WTC11 (cell line): ENCODE data around the gene OR13F1. TPM values are rescaled to one million over a fixed set of nuclear protein-coding genes. Genes with fewer than 3 reads are reported as not detected.

ENCODE experiments used
- ATAC-seq: fragments of 200-7000 bp; cut with Tn5 transposase; 2 replicates; pipeline ENCODE4 v1.10.0; 2021; ENCODE audit warnings: mild to moderate bottlenecking, moderate library complexity
- CTCF ChIA-PET: fragments of 300-600 bp; sonication (Branson Sonifier 250); formaldehyde crosslinking; loops from one replicate; lab custom pipeline; 2021; ENCODE audit warnings: antibody characterized with exemption; lab: Charles Lee
- POLR2A ChIA-PET: fragments of 350-600 bp; sonication (Branson Sonifier 250); formaldehyde crosslinking; loops from one replicate; lab custom pipeline; 2021; ENCODE audit warnings: antibody characterized with exemption; lab: Charles Lee
- DNase-seq: peaks from one replicate; pipeline ENCODE4 v3.0.0; 2021; ENCODE audit warnings: low spot score
- H3K27ac Mint-ChIP-seq: 2 replicates; pipeline ENCODE4 v1.8.0; 2021; ENCODE audit warnings: mixed read lengths
- H3K27me3 Mint-ChIP-seq: 2 replicates; pipeline ENCODE4 v1.8.0; 2021; ENCODE audit warnings: low read depth, mild to moderate bottlenecking, moderate library complexity, mixed read lengths
- H3K36me3 Mint-ChIP-seq: 2 replicates; pipeline ENCODE4 v1.8.0; 2021; ENCODE audit warnings: mixed read lengths
- H3K4me1 Mint-ChIP-seq: 2 replicates; pipeline ENCODE4 v1.8.0; 2022; ENCODE audit warnings: mixed read lengths
- H3K4me3 Mint-ChIP-seq: 2 replicates; pipeline ENCODE4 v1.8.0; 2021; ENCODE audit warnings: mild to moderate bottlenecking, moderate library complexity, mixed read lengths
- H3K9me3 Mint-ChIP-seq: 2 replicates; pipeline ENCODE4 v1.8.0; 2021; ENCODE audit warnings: mixed read lengths
- AR ChIP-seq: fragments of 250-450 bp; sonication (Bioruptor Pico); IDR thresholded peaks from 2 replicates; pipeline ENCODE4 v1.9.0; 2021; ENCODE audit warnings: mild to moderate bottlenecking
- CREM ChIP-seq: sonication (generic); formaldehyde crosslinking; IDR thresholded peaks from 2 replicates; pipeline ENCODE4 v1.8.1; 2022; ENCODE audit warnings: mild to moderate bottlenecking, missing genetic modification reagents, moderate library complexity
- ELF4 ChIP-seq: sonication (generic); formaldehyde crosslinking; IDR thresholded peaks from 2 replicates; pipeline ENCODE4 v1.8.1; 2022; ENCODE audit warnings: low read depth, mild to moderate bottlenecking, moderate library complexity, missing genetic modification reagents
- EMX1 ChIP-seq: fragments of 250-450 bp; sonication (Bioruptor Pico); IDR thresholded peaks from 2 replicates; pipeline ENCODE4 v1.8.0; 2021; ENCODE audit warnings: mild to moderate bottlenecking
- IRF2 ChIP-seq: sonication (generic); formaldehyde crosslinking; IDR thresholded peaks from 2 replicates; pipeline ENCODE4 v1.8.0; 2022; ENCODE audit warnings: low read depth, missing genetic modification reagents, borderline replicate concordance
- JAZF1 ChIP-seq: fragments of 250-450 bp; sonication (Bioruptor Pico); IDR thresholded peaks from 2 replicates; pipeline ENCODE4 v1.9.0; 2021; ENCODE audit warnings: moderate library complexity, mild to moderate bottlenecking, inconsistent platforms
- NR2C2 ChIP-seq: sonication (generic); formaldehyde crosslinking; IDR thresholded peaks from 2 replicates; pipeline ENCODE4 v1.8.0; 2022; ENCODE audit warnings: mild to moderate bottlenecking, missing genetic modification reagents
- NR3C1 ChIP-seq: sonication (generic); formaldehyde crosslinking; conservative IDR thresholded peaks from 2 replicates; pipeline ENCODE4 v1.8.1; 2023; ENCODE audit warnings: low read depth, mild to moderate bottlenecking, missing genetic modification reagents
- PRRX2 ChIP-seq: fragments of 250-450 bp; sonication (Bioruptor Pico); IDR thresholded peaks from 2 replicates; pipeline ENCODE4 v1.8.0; 2021; ENCODE audit warnings: mild to moderate bottlenecking
- SMAD4 ChIP-seq: sonication (generic); formaldehyde crosslinking; IDR thresholded peaks from 2 replicates; pipeline ENCODE4 v1.8.0; 2022; ENCODE audit warnings: mild to moderate bottlenecking, missing genetic modification reagents
- SP1 ChIP-seq: sonication (generic); formaldehyde crosslinking; conservative IDR thresholded peaks from 2 replicates; pipeline ENCODE4 v1.8.1; 2022; ENCODE audit warnings: missing genetic modification reagents
- TCF7 ChIP-seq: sonication (generic); formaldehyde crosslinking; IDR thresholded peaks from 2 replicates; pipeline ENCODE4 v1.8.0; 2022; ENCODE audit warnings: mild to moderate bottlenecking, low read depth, missing genetic modification reagents, moderate library complexity
- TEAD1 ChIP-seq: sonication (generic); formaldehyde crosslinking; IDR thresholded peaks from 2 replicates; pipeline ENCODE4 v1.8.0; 2022; ENCODE audit warnings: mild to moderate bottlenecking, missing genetic modification reagents
- TEAD4 ChIP-seq: sonication (generic); formaldehyde crosslinking; IDR thresholded peaks from 2 replicates; pipeline ENCODE4 v1.8.0; 2022; ENCODE audit warnings: mild to moderate bottlenecking, missing genetic modification reagents
- TP53 ChIP-seq: sonication (generic); formaldehyde crosslinking; IDR thresholded peaks from 2 replicates; pipeline ENCODE4 v1.8.1; 2023; ENCODE audit warnings: mild to moderate bottlenecking, missing genetic modification reagents
- ZNF138 ChIP-seq: sonication (generic); formaldehyde crosslinking; conservative IDR thresholded peaks from 2 replicates; pipeline ENCODE4 v1.8.1; 2022; ENCODE audit warnings: mild to moderate bottlenecking, moderate library complexity, missing genetic modification reagents
- ZNF317 ChIP-seq: sonication (generic); formaldehyde crosslinking; IDR thresholded peaks from 2 replicates; pipeline ENCODE4 v1.8.1; 2023; ENCODE audit warnings: low read depth, mild to moderate bottlenecking, moderate library complexity, missing genetic modification reagents, borderline replicate concordance
- ZNF423 ChIP-seq: fragments of 250-450 bp; sonication (Bioruptor Pico); IDR thresholded peaks from 2 replicates; pipeline ENCODE4 v2.1.2; 2022; ENCODE audit warnings: mild to moderate bottlenecking, moderate library complexity
- total RNA-seq: library from RNA; stranded (reverse); gene quantifications from 3 replicates; pipeline ENCODE4 v1.2.3, GENCODE V29; 2021
- TF ChIP-seq, protein P1 (sequence below): sonication (generic); formaldehyde crosslinking; conservative IDR thresholded peaks from 2 replicates; pipeline ENCODE4 v1.8.1; 2022; ENCODE audit warnings: mild to moderate bottlenecking, missing genetic modification reagents
- TF ChIP-seq, protein P2 (sequence below): sonication (generic); formaldehyde crosslinking; IDR thresholded peaks from 2 replicates; pipeline ENCODE4 v1.8.0; 2022; ENCODE audit warnings: missing genetic modification reagents
- TF ChIP-seq, protein P3 (sequence below): sonication (generic); formaldehyde crosslinking; IDR thresholded peaks from 2 replicates; pipeline ENCODE4 v1.8.0; 2022; ENCODE audit warnings: mild to moderate bottlenecking, missing genetic modification reagents
- TF ChIP-seq, protein P4 (sequence below): sonication (generic); formaldehyde crosslinking; IDR thresholded peaks from 2 replicates; pipeline ENCODE4 v1.8.0; 2023; ENCODE audit warnings: missing genetic modification reagents
- TF ChIP-seq, protein P5 (sequence below): fragments of 200-600 bp; IDR thresholded peaks from 2 replicates; pipeline ENCODE4 v1.8.0; 2022; ENCODE audit warnings: antibody characterized with exemption
- TF ChIP-seq, protein P6 (sequence below): sonication (generic); formaldehyde crosslinking; IDR thresholded peaks from 2 replicates; pipeline ENCODE4 v1.8.0; 2022; ENCODE audit warnings: mild to moderate bottlenecking, missing genetic modification reagents

The OR13F1 gene
- total RNA-seq, 1 experiment from 2014 or later = not detected

- Mint-ChIP-seq H3K27ac (no peak overlapping the region), H3K27me3 (no peaks in the 10 kb centered on the region), H3K36me3 (no peaks in the 10 kb centered on the region), H3K4me1 (peaks cover 11% of the 10 kb centered on the region), H3K9me3 (no peaks in the 10 kb centered on the region), H3K4me3 (no peak overlapping the region)
- DNase-seq = no peak
- ChIA-PET CTCF (no interaction called here), POLR2A (no interaction called here)
- TF ChIP-seq JAZF1 = no peak
- TF ChIP-seq, protein P1, sequence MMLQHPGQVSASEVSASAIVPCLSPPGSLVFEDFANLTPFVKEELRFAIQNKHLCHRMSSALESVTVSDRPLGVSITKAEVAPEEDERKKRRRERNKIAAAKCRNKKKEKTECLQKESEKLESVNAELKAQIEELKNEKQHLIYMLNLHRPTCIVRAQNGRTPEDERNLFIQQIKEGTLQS (CRISPR knock-in tag) = no peak
- no peak for TF ChIP-seq NR3C1
- no peak for TF ChIP-seq TP53 (CRISPR knock-in tag)
- TF ChIP-seq, protein P2, sequence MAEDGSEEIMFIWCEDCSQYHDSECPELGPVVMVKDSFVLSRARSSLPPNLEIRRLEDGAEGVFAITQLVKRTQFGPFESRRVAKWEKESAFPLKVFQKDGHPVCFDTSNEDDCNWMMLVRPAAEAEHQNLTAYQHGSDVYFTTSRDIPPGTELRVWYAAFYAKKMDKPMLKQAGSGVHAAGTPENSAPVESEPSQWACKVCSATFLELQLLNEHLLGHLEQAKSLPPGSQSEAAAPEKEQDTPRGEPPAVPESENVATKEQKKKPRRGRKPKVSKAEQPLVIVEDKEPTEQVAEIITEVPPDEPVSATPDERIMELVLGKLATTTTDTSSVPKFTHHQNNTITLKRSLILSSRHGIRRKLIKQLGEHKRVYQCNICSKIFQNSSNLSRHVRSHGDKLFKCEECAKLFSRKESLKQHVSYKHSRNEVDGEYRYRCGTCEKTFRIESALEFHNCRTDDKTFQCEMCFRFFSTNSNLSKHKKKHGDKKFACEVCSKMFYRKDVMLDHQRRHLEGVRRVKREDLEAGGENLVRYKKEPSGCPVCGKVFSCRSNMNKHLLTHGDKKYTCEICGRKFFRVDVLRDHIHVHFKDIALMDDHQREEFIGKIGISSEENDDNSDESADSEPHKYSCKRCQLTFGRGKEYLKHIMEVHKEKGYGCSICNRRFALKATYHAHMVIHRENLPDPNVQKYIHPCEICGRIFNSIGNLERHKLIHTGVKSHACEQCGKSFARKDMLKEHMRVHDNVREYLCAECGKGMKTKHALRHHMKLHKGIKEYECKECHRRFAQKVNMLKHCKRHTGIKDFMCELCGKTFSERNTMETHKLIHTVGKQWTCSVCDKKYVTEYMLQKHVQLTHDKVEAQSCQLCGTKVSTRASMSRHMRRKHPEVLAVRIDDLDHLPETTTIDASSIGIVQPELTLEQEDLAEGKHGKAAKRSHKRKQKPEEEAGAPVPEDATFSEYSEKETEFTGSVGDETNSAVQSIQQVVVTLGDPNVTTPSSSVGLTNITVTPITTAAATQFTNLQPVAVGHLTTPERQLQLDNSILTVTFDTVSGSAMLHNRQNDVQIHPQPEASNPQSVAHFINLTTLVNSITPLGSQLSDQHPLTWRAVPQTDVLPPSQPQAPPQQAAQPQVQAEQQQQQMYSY = no peak
- TF ChIP-seq NR2C2 (CRISPR knock-in tag) = no peak
- no peak for TF ChIP-seq EMX1
- TF ChIP-seq, protein P3, sequence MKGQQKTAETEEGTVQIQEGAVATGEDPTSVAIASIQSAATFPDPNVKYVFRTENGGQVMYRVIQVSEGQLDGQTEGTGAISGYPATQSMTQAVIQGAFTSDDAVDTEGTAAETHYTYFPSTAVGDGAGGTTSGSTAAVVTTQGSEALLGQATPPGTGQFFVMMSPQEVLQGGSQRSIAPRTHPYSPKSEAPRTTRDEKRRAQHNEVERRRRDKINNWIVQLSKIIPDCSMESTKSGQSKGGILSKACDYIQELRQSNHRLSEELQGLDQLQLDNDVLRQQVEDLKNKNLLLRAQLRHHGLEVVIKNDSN = no peak
- TF ChIP-seq ZNF423 (CRISPR knock-in tag) = no peak
- TF ChIP-seq PRRX2 = no peak
- TF ChIP-seq SMAD4 = no peak
- TF ChIP-seq TEAD4 (CRISPR knock-in tag) = no peak
- TF ChIP-seq TEAD1 (CRISPR knock-in tag) = no peak
- TF ChIP-seq CREM (CRISPR knock-in tag) = no peak
- no peak for TF ChIP-seq ZNF138 (CRISPR knock-in tag)
- ATAC-seq = no peak
Observed at GRCh38 chr9:104456831-104457230, 47.2 kb upstream of the OR13F1 start.

DNA sequence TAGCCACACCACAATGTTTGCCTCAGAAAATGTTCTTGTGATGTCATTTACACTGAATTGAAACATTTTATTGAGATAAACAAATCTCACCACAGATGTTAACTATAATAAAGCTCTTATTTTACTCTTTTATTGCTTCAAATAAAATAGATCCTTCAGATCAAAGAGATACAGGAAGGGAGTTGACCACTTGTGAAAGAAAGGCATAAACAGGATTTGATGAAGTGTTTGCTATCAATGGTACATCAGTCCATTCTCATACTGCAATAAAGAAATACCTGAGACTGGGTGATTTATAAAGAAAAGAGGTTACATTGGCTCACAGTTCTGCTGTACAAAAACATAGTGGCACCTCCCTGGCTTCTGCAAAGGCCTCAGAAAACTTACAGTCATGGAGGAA lies 40.2 kb upstream of the OR13F1 start:
- no peaks in the 10 kb centered on the region; the same call in 1 of the 2 replicates for H3K27me3 Mint-ChIP-seq
- ChIA-PET CTCF (no interaction called here), POLR2A (no interaction called here)
- ATAC-seq (no peak), DNase-seq (no peak)
- no peaks in the 10 kb centered on the region for H3K4me1 Mint-ChIP-seq
- no peak for TF ChIP-seq ZNF317 (CRISPR knock-in tag)
- TF ChIP-seq, protein P4, sequence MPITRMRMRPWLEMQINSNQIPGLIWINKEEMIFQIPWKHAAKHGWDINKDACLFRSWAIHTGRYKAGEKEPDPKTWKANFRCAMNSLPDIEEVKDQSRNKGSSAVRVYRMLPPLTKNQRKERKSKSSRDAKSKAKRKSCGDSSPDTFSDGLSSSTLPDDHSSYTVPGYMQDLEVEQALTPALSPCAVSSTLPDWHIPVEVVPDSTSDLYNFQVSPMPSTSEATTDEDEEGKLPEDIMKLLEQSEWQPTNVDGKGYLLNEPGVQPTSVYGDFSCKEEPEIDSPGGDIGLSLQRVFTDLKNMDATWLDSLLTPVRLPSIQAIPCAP (CRISPR knock-in tag) = no peak
- no peak for TF ChIP-seq SP1
- no peak for TF ChIP-seq IRF2 (CRISPR knock-in tag)
- peaks cover 41% of the 10 kb centered on the region for H3K9me3 Mint-ChIP-seq
- H3K36me3 Mint-ChIP-seq = no peaks in the 10 kb centered on the region
- no peak overlapping the region for H3K27ac Mint-ChIP-seq
- no peak overlapping the region for H3K4me3 Mint-ChIP-seq

- DNase-seq (no peak), ATAC-seq (no peak)
- Mint-ChIP-seq H3K4me3 (no peak overlapping the region), H3K36me3 (no peaks in the 10 kb centered on the region), H3K4me1 (no peaks in the 10 kb centered on the region), H3K9me3 (peaks cover 65% of the 10 kb centered on the region), H3K27me3 (no peaks in the 10 kb centered on the region; the same call in 1 of the 2 replicates), H3K27ac (no peak overlapping the region)
- POLR2A ChIA-PET = no interaction called here
- CTCF ChIA-PET = no interaction called here
- TF ChIP-seq ELF4 (CRISPR knock-in tag) = no peak
- no peak for TF ChIP-seq ZNF423 (CRISPR knock-in tag)
- TF ChIP-seq, protein P5, sequence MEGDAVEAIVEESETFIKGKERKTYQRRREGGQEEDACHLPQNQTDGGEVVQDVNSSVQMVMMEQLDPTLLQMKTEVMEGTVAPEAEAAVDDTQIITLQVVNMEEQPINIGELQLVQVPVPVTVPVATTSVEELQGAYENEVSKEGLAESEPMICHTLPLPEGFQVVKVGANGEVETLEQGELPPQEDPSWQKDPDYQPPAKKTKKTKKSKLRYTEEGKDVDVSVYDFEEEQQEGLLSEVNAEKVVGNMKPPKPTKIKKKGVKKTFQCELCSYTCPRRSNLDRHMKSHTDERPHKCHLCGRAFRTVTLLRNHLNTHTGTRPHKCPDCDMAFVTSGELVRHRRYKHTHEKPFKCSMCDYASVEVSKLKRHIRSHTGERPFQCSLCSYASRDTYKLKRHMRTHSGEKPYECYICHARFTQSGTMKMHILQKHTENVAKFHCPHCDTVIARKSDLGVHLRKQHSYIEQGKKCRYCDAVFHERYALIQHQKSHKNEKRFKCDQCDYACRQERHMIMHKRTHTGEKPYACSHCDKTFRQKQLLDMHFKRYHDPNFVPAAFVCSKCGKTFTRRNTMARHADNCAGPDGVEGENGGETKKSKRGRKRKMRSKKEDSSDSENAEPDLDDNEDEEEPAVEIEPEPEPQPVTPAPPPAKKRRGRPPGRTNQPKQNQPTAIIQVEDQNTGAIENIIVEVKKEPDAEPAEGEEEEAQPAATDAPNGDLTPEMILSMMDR = no peak
- TF ChIP-seq, protein P6, sequence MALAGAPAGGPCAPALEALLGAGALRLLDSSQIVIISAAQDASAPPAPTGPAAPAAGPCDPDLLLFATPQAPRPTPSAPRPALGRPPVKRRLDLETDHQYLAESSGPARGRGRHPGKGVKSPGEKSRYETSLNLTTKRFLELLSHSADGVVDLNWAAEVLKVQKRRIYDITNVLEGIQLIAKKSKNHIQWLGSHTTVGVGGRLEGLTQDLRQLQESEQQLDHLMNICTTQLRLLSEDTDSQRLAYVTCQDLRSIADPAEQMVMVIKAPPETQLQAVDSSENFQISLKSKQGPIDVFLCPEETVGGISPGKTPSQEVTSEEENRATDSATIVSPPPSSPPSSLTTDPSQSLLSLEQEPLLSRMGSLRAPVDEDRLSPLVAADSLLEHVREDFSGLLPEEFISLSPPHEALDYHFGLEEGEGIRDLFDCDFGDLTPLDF (CRISPR knock-in tag) = no peak
- no peak for TF ChIP-seq TCF7
- no peak for TF ChIP-seq AR (CRISPR knock-in tag)
Observed at GRCh38 chr9:104468261-104468660, 35.8 kb upstream of the OR13F1 start.
